ENCODE data around the gene H3-3A. TPM values are rescaled to one million over a fixed set of nuclear protein-coding genes. Genes with fewer than 3 reads are reported as not detected.

H3-3A gene
- polyA plus RNA-seq, 3 donors: 961 to 1,826 (median 1,812) TPM

DNA sequence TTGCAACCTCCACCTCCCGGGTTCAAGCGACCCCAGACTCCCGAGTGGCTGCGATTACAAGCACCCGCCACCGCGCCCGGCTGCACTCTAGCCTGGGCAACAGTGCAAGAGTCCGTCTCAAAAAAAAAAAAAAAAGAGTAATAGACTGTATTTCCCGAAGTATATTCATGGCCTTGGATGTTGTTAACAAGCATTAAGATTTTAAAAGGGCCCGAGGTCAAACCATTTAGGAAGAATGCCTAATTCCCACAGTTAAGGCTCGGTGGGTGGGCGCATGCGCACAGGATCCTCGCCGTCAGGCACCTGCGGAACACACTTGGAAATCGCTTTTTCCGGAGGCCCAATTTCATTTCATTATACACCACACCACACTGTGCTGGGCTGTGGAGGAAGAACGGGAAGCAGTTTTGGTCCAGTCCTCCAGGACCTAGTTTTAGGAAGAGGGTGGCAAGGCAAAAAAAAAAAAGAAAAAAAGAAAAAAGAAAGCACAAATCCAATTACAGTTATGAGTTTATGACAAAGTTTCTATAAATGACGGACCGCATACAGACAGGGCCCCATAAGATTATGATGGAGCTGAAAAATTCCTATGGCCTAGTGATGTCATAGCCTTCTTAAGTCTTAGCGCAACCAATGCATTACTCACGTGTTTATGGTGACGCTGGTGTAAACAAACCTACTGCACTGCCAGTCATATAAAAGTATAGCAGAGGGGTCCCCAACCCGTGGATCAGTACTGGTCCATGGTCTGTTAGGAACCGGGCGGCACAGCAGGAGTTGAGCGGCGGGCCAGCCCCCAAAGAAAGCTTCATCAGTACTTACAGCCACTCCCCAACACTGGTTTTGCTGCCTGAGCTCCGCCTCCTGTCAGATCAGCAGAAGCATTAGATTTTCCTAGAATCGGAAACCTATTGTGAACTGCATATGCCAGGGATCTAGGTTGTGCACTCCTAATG, 38.2 kb downstream of the H3-3A start:
- peak overlapping the region; percentile 31 to 73 (median 33) for H3K4me3 ChIP-seq (replicated peaks in 1 of 3; ENCODE audit: low read depth in 2 of 3, low read length in 3 of 3)
- Mint-ChIP-seq H3K4me1 (peaks cover 17% of the 10 kb centered on the region), H3K27ac (peak overlapping the region; percentile 43 to 85 (median 74)), H3K36me3 (peaks cover 0 to 1% of the 10 kb centered on the region in 2 donors), H3K4me3 (peak overlapping the region; percentile 83 to 94), H3K9me3 (peaks cover 0 to 1% (median 0%) of the 10 kb centered on the region in 7 donors), H3K27me3 (ENCODE audit: low read depth in 3 of 3) (peaks cover 9 to 18% (median 9%) of the 10 kb centered on the region in 3 donors)
- H3K4me1 ChIP-seq (ENCODE audit: control insufficient read depth in 1 of 2, insufficient read depth in 2 of 2, low read length in 2 of 2): peaks cover 9 to 14% of the 10 kb centered on the region in 2 donors
- no peaks in the 10 kb centered on the region for H4K20me1 ChIP-seq (ENCODE audit: insufficient read depth, low read length)
- DNase-seq: peak; percentile 64 to 92 (median 65)
- no peaks in the 10 kb centered on the region for H3K9me3 ChIP-seq (replicated peaks in 1 of 2; ENCODE audit: control insufficient read depth in 1 of 2, insufficient read depth in 1 of 2, low read length in 2 of 2)
- H2AFZ ChIP-seq (ENCODE audit: insufficient read depth, low read depth, low read length, poor library complexity, severe bottlenecking): peak overlapping the region; percentile 61
- intact Hi-C loops (cut with micrococcal nuclease): no loop called here
- H3K27ac ChIP-seq (ENCODE audit: low read depth in 1 of 2, low read length in 2 of 2): no peak overlapping the region
- 13% methylated on average over 11 of the region's 32 CpGs for WGBS (ENCODE audit: insufficient coverage)
- H3K4me2 ChIP-seq (replicated peaks; ENCODE audit: extremely low read depth, low read length, poor library complexity, severe bottlenecking): peak overlapping the region; percentile 77
- H3K36me3 ChIP-seq (replicated peaks in 1 of 2; ENCODE audit: control insufficient read depth in 1 of 2, insufficient read depth in 2 of 2, low read length in 2 of 2): no peaks in the 10 kb centered on the region
- peak overlapping the region; percentile 37 for H3K9ac ChIP-seq (ENCODE audit: insufficient read depth, low read length, poor library complexity, severe bottlenecking)
- H3K79me2 ChIP-seq (ENCODE audit: insufficient read depth, low read length): no peaks in the 10 kb centered on the region
- H3K27me3 ChIP-seq (ENCODE audit: control insufficient read depth in 2 of 2, insufficient read depth in 2 of 2, low read length in 2 of 2): peaks cover 3 to 8% of the 10 kb centered on the region in 2 donors
- TF ChIP-seq, protein P1, sequence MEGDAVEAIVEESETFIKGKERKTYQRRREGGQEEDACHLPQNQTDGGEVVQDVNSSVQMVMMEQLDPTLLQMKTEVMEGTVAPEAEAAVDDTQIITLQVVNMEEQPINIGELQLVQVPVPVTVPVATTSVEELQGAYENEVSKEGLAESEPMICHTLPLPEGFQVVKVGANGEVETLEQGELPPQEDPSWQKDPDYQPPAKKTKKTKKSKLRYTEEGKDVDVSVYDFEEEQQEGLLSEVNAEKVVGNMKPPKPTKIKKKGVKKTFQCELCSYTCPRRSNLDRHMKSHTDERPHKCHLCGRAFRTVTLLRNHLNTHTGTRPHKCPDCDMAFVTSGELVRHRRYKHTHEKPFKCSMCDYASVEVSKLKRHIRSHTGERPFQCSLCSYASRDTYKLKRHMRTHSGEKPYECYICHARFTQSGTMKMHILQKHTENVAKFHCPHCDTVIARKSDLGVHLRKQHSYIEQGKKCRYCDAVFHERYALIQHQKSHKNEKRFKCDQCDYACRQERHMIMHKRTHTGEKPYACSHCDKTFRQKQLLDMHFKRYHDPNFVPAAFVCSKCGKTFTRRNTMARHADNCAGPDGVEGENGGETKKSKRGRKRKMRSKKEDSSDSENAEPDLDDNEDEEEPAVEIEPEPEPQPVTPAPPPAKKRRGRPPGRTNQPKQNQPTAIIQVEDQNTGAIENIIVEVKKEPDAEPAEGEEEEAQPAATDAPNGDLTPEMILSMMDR (IDR thresholded peaks at IDR 0.05): no peak

DNA sequence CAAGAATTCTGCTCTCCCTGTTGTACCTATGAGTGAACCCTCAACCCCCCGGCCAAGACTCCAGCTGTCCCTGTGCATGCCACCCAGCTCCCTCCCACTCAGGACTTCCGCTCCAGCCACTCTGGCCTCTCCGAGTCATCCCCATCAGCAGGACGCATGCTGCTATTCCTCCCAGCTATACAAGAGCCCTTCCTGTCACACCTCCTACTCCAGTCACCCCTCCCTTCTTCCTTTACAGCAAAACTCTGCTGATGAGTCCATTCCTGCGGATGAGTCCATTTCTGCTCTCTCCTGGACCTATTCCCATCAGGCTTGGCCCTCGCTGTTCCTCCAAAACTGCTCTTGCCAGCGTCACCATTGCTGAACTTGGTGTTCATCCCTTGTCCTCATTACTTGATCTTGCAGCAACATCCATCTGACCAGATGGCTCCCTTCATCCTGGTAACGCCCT, 42.2 kb downstream of the H3-3A start:
- Histone ChIP-seq H4K20me1 (ENCODE audit: insufficient read depth, low read length) (no peaks in the 10 kb centered on the region), H3K27ac (ENCODE audit: low read depth in 1 of 2, low read length in 2 of 2) (no peak overlapping the region), H3K9me3 (replicated peaks in 1 of 2; ENCODE audit: control insufficient read depth in 1 of 2, insufficient read depth in 1 of 2, low read length in 2 of 2) (no peaks in the 10 kb centered on the region), H2AFZ (ENCODE audit: insufficient read depth, low read depth, low read length, poor library complexity, severe bottlenecking) (no peak overlapping the region), H3K36me3 (replicated peaks in 1 of 2; ENCODE audit: control insufficient read depth in 1 of 2, insufficient read depth in 2 of 2, low read length in 2 of 2) (no peaks in the 10 kb centered on the region), H3K79me2 (ENCODE audit: insufficient read depth, low read length) (no peaks in the 10 kb centered on the region), H3K4me1 (ENCODE audit: control insufficient read depth in 1 of 2, insufficient read depth in 2 of 2, low read length in 2 of 2) (peaks cover 15 to 21% of the 10 kb centered on the region in 2 donors), H3K4me2 (replicated peaks; ENCODE audit: extremely low read depth, low read length, poor library complexity, severe bottlenecking) (no peak overlapping the region), H3K27me3 (ENCODE audit: control insufficient read depth in 2 of 2, insufficient read depth in 2 of 2, low read length in 2 of 2) (peaks cover 2 to 7% of the 10 kb centered on the region in 2 donors), H3K4me3 (replicated peaks in 1 of 3; ENCODE audit: low read depth in 2 of 3, low read length in 3 of 3) (no peak overlapping the region), H3K9ac (ENCODE audit: insufficient read depth, low read length, poor library complexity, severe bottlenecking) (no peak overlapping the region)
- Mint-ChIP-seq H3K4me3 (no peak overlapping the region), H3K36me3 (peaks cover 0 to 1% of the 10 kb centered on the region in 2 donors), H3K27ac (no peak overlapping the region), H3K9me3 (no peaks in the 10 kb centered on the region), H3K27me3 (ENCODE audit: low read depth in 3 of 3) (peaks cover 8 to 13% (median 9%) of the 10 kb centered on the region in 3 donors), H3K4me1 (peaks cover 22% of the 10 kb centered on the region)
- intact Hi-C loops (cut with micrococcal nuclease): no loop called here
- TF ChIP-seq, protein P1 (IDR thresholded peaks at IDR 0.05): no peak
- WGBS (ENCODE audit: insufficient coverage): 95% methylated on average over 8 of the region's 8 CpGs
- DNase-seq: no peak

All from CD14-positive monocyte (primary cell).